GM18511 (cell line): ENCODE data around the gene PLEKHG4B.
"Not testable (repeated sequence)": the region's sequence is repeated elsewhere in the genome, so short reads cannot be mapped to it uniquely, and the experiment has no call there.

Source experiments
- ATAC-seq: cut with Tn5 transposase; IDR thresholded peaks from one replicate; pipeline ENCODE4 v1.9.1; 2021; ENCODE audit warnings: mild to moderate bottlenecking, moderate library complexity; ENCODE audit not compliant: unreplicated experiment

The PLEKHG4B gene

GRCh38 chr5:93221-93980, 1.4 kb downstream of the PLEKHG4B start:
- no peak for ATAC-seq

- no peak for ATAC-seq
These were observed 2.3 kb downstream of the PLEKHG4B start for GRCh38 chr5:94113-94892.

GRCh38 chr5:95241-95980, 3.4 kb downstream of the PLEKHG4B start:
- ATAC-seq: no peak

DNA sequence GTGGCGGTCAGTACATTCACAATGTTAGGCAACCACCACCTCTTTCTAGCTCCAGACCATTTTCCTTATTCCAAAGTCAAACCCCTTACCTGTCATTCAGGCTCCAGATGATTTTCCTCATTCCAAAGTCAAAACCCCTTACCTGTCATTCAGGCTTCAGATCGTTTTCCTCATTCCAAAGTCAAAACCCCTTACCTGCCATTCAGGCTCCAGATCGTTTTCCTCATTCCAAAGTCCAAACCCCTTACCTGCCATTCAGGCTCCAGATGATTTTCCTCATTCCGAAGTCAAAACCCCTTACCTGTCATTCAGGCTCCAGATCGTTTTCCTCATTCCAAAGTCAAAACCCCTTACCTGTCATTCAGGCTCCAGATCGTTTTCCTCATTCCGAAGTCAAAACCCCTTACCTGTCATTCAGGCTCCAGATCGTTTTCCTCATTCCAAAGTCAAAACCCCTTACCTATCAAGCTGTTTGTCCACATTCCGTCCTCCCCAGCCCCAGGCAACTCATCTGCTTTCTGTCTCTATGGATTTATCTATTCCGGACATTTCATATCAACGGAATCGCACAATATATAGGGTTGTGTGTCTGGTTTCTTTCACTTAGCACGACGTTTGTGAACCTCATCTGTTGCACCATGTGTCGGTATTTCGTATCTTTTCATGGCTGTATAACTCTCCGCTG, 5.2 kb downstream of the PLEKHG4B start:
- ATAC-seq: no peak

GRCh38 chr5:99815-100214, 7.8 kb downstream of the PLEKHG4B start:
- no peak for ATAC-seq

DNA sequence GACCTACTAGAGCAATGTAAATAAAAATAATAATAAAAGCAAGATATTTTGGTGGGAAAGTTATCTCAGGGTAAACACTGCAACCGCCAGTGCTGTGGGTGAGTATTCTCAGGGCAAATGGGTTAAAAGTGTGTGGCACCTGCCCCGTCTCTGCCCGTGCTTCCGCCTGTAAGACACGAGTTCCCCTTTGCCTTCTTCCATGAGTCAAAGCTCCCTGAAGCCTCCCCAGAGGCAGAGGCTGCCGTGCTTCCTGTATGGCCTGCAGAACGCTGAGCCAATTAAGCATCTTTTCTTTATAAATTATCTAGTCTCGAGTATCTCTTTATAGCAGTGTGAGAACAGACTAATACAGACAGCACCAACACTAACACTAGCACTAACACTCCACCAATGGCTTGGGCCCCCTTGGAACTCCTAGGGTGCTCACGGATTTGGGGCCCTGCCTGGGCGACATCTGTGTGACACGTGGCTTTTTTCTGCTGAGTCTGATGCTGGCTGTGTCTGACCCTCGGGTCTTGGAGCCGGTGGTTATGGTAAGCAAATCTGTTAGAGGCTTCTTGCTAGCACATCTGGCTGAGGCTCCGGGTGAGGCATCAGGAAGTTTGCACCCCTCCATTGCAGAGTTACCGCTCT, 10.6 kb downstream of the PLEKHG4B start:
- ATAC-seq: no peak

GRCh38 chr5:104106-104505, 12.1 kb downstream of the PLEKHG4B start:
- not testable (repeated sequence) for ATAC-seq

- ATAC-seq: no peak
These were observed 12.9 kb downstream of the PLEKHG4B start for GRCh38 chr5:104778-105296.

DNA sequence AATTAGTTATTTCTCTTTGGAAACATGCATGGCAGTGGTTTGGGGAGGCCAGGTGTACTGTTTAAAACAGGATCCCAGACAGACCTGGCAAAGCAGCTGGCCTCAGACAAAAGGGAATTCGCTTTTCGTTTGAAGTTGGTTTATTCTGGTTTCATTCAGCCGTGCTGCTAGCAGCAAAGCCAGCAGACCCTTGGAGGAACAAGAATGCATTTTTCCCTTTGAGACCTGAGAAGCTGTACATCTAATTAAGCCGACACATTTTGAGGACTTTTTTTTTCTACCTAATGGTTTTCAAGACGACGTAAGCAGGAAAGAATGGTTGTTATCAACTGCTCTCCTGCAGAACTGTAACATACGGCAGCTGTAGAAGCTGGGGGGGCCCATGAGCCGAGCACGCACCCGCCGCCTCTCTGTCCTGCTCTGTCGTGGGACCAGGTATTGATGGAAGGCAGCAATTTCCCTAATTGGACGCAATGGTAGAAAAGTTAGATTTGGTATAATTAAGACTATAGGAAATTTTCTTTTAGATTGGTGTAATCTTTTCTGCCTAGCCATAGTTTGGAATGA, 13.6 kb downstream of the PLEKHG4B start:
- no peak for ATAC-seq

GRCh38 chr5:106587-106986, 14.6 kb downstream of the PLEKHG4B start:
- ATAC-seq: no peak

DNA sequence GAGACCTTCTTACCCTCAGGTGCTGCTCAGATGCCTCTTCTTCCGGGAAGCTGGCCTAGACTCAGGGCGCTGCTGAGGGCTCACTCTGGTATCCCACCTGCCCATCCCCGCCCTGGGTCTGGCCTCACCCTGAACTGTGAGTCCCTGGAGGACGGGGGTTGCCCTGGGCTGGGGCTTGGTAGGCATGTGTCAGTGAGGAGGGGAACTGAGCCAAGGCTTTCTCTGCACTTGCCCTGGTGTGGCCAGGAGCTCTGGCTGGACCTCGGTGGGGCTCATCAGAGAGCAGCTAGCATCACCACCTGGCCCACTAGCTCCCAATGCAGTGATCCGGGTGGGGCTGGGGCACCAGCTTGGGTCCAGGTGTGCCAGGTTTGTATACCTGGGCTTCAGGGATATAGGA, 15.6 kb downstream of the PLEKHG4B start:
- ATAC-seq: no peak

DNA sequence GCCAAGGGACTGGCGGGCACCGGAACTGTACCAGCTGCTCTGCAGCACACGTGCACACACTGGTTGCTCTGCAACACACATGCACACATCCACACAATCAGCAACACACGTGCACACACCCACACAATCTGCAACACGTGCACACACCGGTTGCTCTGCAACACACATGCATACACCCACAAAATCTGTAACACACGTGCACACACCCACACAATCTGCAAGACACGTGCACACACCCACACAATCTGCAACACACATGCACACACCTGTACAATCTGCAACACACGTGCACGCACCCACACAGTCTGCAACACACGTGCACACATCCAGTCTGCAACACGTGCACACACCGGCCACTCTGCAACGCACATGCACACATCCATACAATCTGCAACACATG, 17.9 kb downstream of the PLEKHG4B start:
- no peak for ATAC-seq

GRCh38 chr5:110270-110888, 18.4 kb downstream of the PLEKHG4B start:
- ATAC-seq: no peak

- no peak for ATAC-seq
These were observed 19.2 kb downstream of the PLEKHG4B start for GRCh38 chr5:111171-111570.

GRCh38 chr5:119486-120097, 27.6 kb downstream of the PLEKHG4B start:
- ATAC-seq: no peak

DNA sequence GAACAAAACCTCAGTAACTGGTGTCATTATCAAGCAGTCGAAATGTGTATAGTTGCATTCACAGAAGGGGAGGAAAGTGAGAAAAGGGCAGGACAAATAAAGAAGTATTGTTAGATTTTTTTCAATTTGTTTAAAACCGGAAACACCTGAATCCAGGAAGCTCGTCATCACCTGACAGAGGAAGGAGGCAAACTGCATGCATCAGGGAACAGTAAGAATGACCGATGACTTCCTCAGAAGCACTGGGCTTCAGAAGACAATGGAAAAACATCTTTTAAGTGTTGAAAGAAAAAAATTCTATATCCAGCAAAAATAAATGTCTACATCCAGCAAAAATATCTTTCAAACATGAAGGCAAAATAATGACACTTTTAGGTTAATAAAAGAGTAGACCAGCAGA, 29.5 kb downstream of the PLEKHG4B start:
- no peak for ATAC-seq

- ATAC-seq: no peak
These were observed 33.8 kb downstream of the PLEKHG4B start for GRCh38 chr5:125815-126214.

DNA sequence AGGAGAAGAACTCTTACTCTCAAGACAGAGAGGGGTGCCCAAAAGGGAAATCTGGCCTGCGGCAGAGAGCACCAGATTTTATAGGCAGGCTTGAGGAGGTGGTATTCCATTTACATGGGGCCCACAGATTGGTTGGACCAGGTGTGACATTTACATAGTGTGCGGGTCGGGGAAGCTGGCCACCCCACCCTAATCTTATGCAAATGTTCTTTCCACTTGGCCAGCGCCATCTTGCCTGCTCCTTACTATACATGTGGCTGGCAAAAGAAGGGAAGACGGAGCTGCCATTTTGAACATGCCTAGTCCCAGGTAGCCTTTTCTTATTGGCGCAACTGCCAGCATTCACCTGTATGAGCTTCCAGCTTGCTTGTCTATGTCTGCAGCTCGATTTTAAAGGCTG, 34.8 kb downstream of the PLEKHG4B start:
- no peak for ATAC-seq

GRCh38 chr5:127886-128285, 35.9 kb downstream of the PLEKHG4B start:
- ATAC-seq: no peak
